Measurements from ENCODE around the gene ASIC5.

Gene ASIC5

DNA sequence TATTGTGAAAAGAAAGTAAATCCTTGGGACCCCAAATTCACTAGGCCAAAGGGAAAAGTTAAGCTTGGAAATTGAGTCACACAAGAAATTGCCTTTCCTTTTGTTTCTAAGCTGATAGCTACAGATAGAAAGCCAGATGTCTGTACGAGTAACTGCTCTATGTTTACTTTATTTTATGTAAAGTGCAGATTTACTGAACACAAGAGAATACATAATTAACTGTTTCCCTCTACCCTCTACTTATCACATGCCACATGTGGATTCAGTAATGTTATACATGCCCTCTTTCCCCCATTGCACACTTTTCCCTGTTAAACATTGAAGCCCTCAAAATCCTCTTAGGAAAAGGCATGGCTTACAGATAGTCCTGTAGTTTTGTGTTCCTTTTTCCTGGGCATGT, 21.0 kb upstream of the ASIC5 start:
- H3K36me3 Mint-ChIP-seq (ENCODE audit: low read depth), result peaks cover 23% of the 10 kb centered on the region

DNA sequence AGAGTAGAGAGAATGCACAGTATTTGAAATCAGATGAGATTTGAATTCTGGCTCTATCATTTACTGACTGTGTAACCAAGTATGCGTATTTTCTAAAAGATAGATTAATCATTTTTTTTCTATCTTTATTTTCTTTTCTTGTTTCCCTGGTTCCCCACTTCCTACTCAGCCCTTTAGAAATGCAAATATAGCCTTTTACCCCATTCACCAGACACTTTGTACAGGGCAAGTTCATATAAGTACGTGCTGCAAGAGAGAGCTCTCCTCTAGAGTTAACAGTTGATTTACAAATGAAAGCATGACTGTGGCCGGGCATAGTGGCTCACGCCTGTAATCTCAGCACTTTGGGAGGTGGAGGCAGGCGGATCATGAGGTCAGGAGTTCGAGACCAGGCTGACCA, 19.6 kb upstream of the ASIC5 start:
- H3K4me1 Mint-ChIP-seq, result no peaks in the 10 kb centered on the region
- no peak overlapping the region for H3K4me3 Mint-ChIP-seq
- TF ChIP-seq, protein P1, sequence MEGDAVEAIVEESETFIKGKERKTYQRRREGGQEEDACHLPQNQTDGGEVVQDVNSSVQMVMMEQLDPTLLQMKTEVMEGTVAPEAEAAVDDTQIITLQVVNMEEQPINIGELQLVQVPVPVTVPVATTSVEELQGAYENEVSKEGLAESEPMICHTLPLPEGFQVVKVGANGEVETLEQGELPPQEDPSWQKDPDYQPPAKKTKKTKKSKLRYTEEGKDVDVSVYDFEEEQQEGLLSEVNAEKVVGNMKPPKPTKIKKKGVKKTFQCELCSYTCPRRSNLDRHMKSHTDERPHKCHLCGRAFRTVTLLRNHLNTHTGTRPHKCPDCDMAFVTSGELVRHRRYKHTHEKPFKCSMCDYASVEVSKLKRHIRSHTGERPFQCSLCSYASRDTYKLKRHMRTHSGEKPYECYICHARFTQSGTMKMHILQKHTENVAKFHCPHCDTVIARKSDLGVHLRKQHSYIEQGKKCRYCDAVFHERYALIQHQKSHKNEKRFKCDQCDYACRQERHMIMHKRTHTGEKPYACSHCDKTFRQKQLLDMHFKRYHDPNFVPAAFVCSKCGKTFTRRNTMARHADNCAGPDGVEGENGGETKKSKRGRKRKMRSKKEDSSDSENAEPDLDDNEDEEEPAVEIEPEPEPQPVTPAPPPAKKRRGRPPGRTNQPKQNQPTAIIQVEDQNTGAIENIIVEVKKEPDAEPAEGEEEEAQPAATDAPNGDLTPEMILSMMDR (IDR thresholded peaks at IDR 0.05), result no peak
- no peak for DNase-seq
- peaks cover 31% of the 10 kb centered on the region for H3K9me3 Mint-ChIP-seq
- peaks cover 12% of the 10 kb centered on the region for H3K36me3 Mint-ChIP-seq (ENCODE audit: low read depth)
- H3K27me3 Mint-ChIP-seq (ENCODE audit: low read depth, poor library complexity), result peaks cover 2% of the 10 kb centered on the region
- H3K27ac Mint-ChIP-seq, result no peak overlapping the region

More for the DNA sequence above, 21.0 kb upstream of the ASIC5 start:
- TF ChIP-seq, protein P1 (IDR thresholded peaks at IDR 0.05), result no peak
- no peak overlapping the region for H3K4me3 Mint-ChIP-seq
- H3K27me3 Mint-ChIP-seq (ENCODE audit: low read depth, poor library complexity), result peaks cover 2% of the 10 kb centered on the region
- H3K4me1 Mint-ChIP-seq, result no peaks in the 10 kb centered on the region
- no peak for DNase-seq
- H3K27ac Mint-ChIP-seq, result no peak overlapping the region
- H3K9me3 Mint-ChIP-seq, result peaks cover 45% of the 10 kb centered on the region

DNA sequence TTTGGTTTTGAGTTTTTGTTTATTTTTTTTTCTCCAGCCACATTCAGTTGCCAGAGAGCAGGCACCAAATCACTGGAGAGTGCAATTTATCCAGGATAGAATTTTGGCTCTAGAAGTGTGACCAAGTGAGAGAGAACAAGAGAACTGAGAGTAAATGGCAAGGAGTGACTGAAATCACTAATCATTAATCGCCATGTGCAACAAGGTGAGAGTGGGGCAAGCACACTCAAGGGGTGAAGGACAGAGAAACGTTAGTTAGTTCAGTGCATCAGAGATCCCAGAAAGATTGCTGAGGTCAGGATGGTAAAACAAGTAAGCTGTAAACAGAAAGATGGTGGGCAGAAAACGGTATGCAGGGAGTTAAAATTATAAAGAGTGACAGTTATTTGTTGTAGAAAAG, 17.8 kb upstream of the ASIC5 start:
- Mint-ChIP-seq H3K27me3 (ENCODE audit: low read depth, poor library complexity) (peaks cover 2% of the 10 kb centered on the region), H3K4me3 (no peak overlapping the region), H3K4me1 (no peaks in the 10 kb centered on the region), H3K9me3 (peaks cover 28% of the 10 kb centered on the region), H3K36me3 (ENCODE audit: low read depth) (peaks cover 5% of the 10 kb centered on the region), H3K27ac (no peak overlapping the region)
- DNase-seq, result no peak
- TF ChIP-seq, protein P1 (IDR thresholded peaks at IDR 0.05), result no peak

DNA sequence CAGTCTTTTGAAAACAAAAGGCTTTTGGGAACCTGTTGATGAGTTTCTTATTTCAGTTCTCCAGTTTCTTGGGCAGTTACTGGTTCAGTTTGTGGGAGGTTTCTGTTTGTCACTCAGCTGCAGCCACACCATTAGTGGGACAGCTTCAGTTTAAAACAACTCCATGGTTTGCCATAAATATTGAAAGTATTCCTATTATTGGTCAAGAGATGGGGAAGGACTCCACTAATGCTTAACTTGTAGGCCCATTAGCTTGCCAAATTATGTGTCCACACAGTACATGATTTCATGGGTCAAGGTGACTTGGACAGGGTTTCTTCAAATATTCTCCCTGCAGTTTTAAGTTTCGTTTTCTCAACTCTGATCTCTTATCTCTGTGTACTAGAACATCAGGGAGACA, 15.5 kb upstream of the ASIC5 start:
- H3K4me1 Mint-ChIP-seq, result no peaks in the 10 kb centered on the region
- no peak overlapping the region for H3K27ac Mint-ChIP-seq
- H3K27me3 Mint-ChIP-seq (ENCODE audit: low read depth, poor library complexity), result peaks cover 2% of the 10 kb centered on the region
- H3K4me3 Mint-ChIP-seq, result no peak overlapping the region
- no peak for DNase-seq
- peaks cover 5% of the 10 kb centered on the region for H3K36me3 Mint-ChIP-seq (ENCODE audit: low read depth)
- TF ChIP-seq, protein P1 (IDR thresholded peaks at IDR 0.05), result no peak
- H3K9me3 Mint-ChIP-seq, result peaks cover 28% of the 10 kb centered on the region

DNA sequence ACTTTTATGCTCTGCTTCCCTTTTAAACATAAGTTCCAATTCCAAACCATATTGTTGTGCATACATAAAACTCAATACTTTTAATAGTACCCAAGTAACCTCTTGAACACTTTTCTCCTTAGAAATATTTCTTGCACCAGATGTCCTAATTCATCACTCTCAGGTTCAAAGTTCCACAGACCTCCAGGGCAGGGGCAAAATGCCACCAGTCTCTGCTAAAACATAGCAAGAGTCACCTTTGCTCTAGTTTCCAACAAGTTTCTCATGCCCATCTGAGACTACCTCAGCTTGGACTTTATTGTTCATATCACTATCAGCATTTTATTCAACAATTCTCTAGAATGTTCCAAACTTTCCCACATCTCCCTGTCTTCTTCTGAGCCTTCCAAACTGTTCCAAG, 13.7 kb upstream of the ASIC5 start:
- Mint-ChIP-seq H3K27me3 (ENCODE audit: low read depth, poor library complexity) (no peaks in the 10 kb centered on the region), H3K4me3 (no peak overlapping the region), H3K27ac (no peak overlapping the region), H3K36me3 (ENCODE audit: low read depth) (peaks cover 5% of the 10 kb centered on the region), H3K9me3 (peaks cover 30% of the 10 kb centered on the region), H3K4me1 (no peaks in the 10 kb centered on the region)
- TF ChIP-seq, protein P1 (IDR thresholded peaks at IDR 0.05), result no peak
- no peak for DNase-seq

DNA sequence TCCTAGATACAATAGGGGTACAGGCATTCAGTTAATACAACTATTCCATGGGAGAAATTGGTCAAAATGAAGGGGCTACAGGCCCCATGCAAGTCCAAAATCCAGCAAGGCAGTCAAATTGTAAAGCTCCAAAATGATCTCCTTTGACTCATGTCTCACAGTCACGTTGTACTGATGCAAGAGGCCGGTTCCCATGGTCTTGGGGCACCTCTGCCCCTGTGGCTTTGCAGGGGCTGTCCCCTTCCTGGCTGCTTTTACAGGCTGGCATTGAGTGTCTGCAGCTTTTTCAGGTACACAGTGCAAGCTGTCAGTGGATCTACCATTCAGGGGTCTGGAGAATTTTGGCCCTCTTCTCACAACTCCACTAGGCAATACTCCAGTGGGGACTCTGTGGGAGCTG, 12.5 kb upstream of the ASIC5 start:
- no peak overlapping the region for H3K4me3 Mint-ChIP-seq
- peaks cover 5% of the 10 kb centered on the region for H3K36me3 Mint-ChIP-seq (ENCODE audit: low read depth)
- H3K9me3 Mint-ChIP-seq, result peaks cover 22% of the 10 kb centered on the region
- no peak overlapping the region for H3K27ac Mint-ChIP-seq
- H3K27me3 Mint-ChIP-seq (ENCODE audit: low read depth, poor library complexity), result no peaks in the 10 kb centered on the region
- H3K4me1 Mint-ChIP-seq, result no peaks in the 10 kb centered on the region
- TF ChIP-seq, protein P1 (IDR thresholded peaks at IDR 0.05), result no peak
- DNase-seq, result no peak
